Testis (tissue), 2 donors: ENCODE measurements around the gene IDI2.

Source experiments
- POLR2A ChIP-seq: fragments of 450-650 bp; IDR thresholded peaks from one replicate; pipeline ENCODE4 v1.6.1; 2017; ENCODE audit warnings: antibody characterized with exemption, mild to moderate bottlenecking, moderate library complexity
- TF ChIP-seq, protein P1 (sequence below), 3 experiments: fragments of 450-650 bp in 2 of 3; fragments of 200-600 bp in 1 of 3; sonication (generic) in 1 of 3; IDR thresholded peaks; one replicate each; pipeline ENCODE4 v1.5.1; 2016 to 2019; ENCODE audit warnings: antibody characterized with exemption in 3 of 3, mild to moderate bottlenecking in 2 of 3, moderate library complexity in 1 of 3

DNA sequence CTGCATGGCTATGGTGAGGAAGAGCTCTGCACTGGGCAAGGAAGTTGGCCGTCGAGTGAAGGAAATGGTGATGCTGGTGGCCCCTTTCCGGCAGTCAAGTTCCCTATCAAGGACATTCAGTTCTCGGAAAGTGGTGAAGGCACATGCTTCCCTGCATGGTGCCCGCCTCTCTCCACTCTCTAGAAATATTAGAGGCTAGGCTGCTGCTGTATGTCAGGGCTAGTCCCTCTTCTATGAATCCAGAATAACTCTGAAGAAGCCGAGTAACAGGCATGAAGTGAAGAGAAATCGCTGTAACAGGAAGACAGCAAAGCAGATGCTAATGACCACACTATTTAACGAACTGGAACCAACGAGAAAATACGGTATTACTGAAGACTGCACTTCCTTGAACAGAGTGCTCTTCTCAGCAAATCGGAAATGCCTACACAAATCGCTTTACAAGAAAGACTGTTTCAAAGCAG lies 17.9 kb upstream of the IDI2 start:
- TF ChIP-seq, protein P1, sequence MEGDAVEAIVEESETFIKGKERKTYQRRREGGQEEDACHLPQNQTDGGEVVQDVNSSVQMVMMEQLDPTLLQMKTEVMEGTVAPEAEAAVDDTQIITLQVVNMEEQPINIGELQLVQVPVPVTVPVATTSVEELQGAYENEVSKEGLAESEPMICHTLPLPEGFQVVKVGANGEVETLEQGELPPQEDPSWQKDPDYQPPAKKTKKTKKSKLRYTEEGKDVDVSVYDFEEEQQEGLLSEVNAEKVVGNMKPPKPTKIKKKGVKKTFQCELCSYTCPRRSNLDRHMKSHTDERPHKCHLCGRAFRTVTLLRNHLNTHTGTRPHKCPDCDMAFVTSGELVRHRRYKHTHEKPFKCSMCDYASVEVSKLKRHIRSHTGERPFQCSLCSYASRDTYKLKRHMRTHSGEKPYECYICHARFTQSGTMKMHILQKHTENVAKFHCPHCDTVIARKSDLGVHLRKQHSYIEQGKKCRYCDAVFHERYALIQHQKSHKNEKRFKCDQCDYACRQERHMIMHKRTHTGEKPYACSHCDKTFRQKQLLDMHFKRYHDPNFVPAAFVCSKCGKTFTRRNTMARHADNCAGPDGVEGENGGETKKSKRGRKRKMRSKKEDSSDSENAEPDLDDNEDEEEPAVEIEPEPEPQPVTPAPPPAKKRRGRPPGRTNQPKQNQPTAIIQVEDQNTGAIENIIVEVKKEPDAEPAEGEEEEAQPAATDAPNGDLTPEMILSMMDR (IDR thresholded peaks at IDR 0.05): no peak
- no peak for TF ChIP-seq POLR2A
